ENCODE measurements around the gene RBM11. TPM values are rescaled to one million over a fixed set of nuclear protein-coding genes. Genes with fewer than 3 reads are reported as not detected.

RBM11 gene
- total RNA-seq, 1 donor from 2014 or later, result 4.9 TPM

GRCh38 chr21:14241297-14241696 is 25.3 kb downstream of the RBM11 start:
- no peak for DNase-seq (ENCODE audit: low spot score, unreplicated experiment)
- H3K4me3 Mint-ChIP-seq (ENCODE audit: low read depth), result no peak overlapping the region
- no peaks in the 10 kb centered on the region for H3K9me3 Mint-ChIP-seq (ENCODE audit: low read depth)
- TF ChIP-seq CTCF (IDR thresholded peaks at IDR 0.05; ENCODE audit: unreplicated experiment), result no peak
- no peaks in the 10 kb centered on the region for H3K36me3 Mint-ChIP-seq (ENCODE audit: insufficient read depth)
- H3K27me3 Mint-ChIP-seq, result no peaks in the 10 kb centered on the region
- peaks cover 3% of the 10 kb centered on the region for H3K4me1 Mint-ChIP-seq (ENCODE audit: low read depth)
- H3K27ac Mint-ChIP-seq, result no peak overlapping the region

GRCh38 chr21:14243461-14243860 is 27.5 kb downstream of the RBM11 start:
- no peak overlapping the region for H3K4me3 Mint-ChIP-seq (ENCODE audit: low read depth)
- no peak for DNase-seq (ENCODE audit: low spot score, unreplicated experiment)
- H3K27ac Mint-ChIP-seq, result no peak overlapping the region
- no peak for TF ChIP-seq CTCF (IDR thresholded peaks at IDR 0.05; ENCODE audit: unreplicated experiment)
- H3K36me3 Mint-ChIP-seq (ENCODE audit: insufficient read depth), result no peaks in the 10 kb centered on the region
- H3K9me3 Mint-ChIP-seq (ENCODE audit: low read depth), result peaks cover under 1% of the 10 kb centered on the region
- no peaks in the 10 kb centered on the region for H3K27me3 Mint-ChIP-seq
- H3K4me1 Mint-ChIP-seq (ENCODE audit: low read depth), result peaks cover 3% of the 10 kb centered on the region

- DNase-seq (ENCODE audit: low spot score, unreplicated experiment), result no peak
- H3K27me3 Mint-ChIP-seq, result no peaks in the 10 kb centered on the region
- no peaks in the 10 kb centered on the region for H3K36me3 Mint-ChIP-seq (ENCODE audit: insufficient read depth)
- H3K4me1 Mint-ChIP-seq (ENCODE audit: low read depth), result peaks cover 3% of the 10 kb centered on the region
- H3K9me3 Mint-ChIP-seq (ENCODE audit: low read depth), result peaks cover 4% of the 10 kb centered on the region
- H3K27ac Mint-ChIP-seq, result no peak overlapping the region
- H3K4me3 Mint-ChIP-seq (ENCODE audit: low read depth), result no peak overlapping the region
- no peak for TF ChIP-seq CTCF (IDR thresholded peaks at IDR 0.05; ENCODE audit: unreplicated experiment)
Measured at GRCh38 chr21:14243874-14244273, 27.9 kb downstream of the RBM11 start.

GRCh38 chr21:14244911-14245310 is 29.0 kb downstream of the RBM11 start:
- no peak overlapping the region for H3K27ac Mint-ChIP-seq

GRCh38 chr21:14245711-14246110 is 29.8 kb downstream of the RBM11 start:
- Mint-ChIP-seq H3K4me3 (ENCODE audit: low read depth) (no peak overlapping the region), H3K4me1 (ENCODE audit: low read depth) (peaks cover 3% of the 10 kb centered on the region), H3K9me3 (ENCODE audit: low read depth) (peaks cover 10% of the 10 kb centered on the region), H3K27ac (no peak overlapping the region), H3K36me3 (ENCODE audit: insufficient read depth) (no peaks in the 10 kb centered on the region), H3K27me3 (no peaks in the 10 kb centered on the region)
- TF ChIP-seq CTCF (IDR thresholded peaks at IDR 0.05; ENCODE audit: unreplicated experiment), result no peak
- DNase-seq (ENCODE audit: low spot score, unreplicated experiment), result no peak

More at GRCh38 chr21:14244911-14245310, 29.0 kb downstream of the RBM11 start:
- DNase-seq (ENCODE audit: low spot score, unreplicated experiment), result no peak
- H3K4me3 Mint-ChIP-seq (ENCODE audit: low read depth), result no peak overlapping the region
- H3K36me3 Mint-ChIP-seq (ENCODE audit: insufficient read depth), result no peaks in the 10 kb centered on the region
- no peak for TF ChIP-seq CTCF (IDR thresholded peaks at IDR 0.05; ENCODE audit: unreplicated experiment)
- H3K4me1 Mint-ChIP-seq (ENCODE audit: low read depth), result peaks cover 3% of the 10 kb centered on the region
- peaks cover 7% of the 10 kb centered on the region for H3K9me3 Mint-ChIP-seq (ENCODE audit: low read depth)
- no peaks in the 10 kb centered on the region for H3K27me3 Mint-ChIP-seq

Measured in progenitor cell of endocrine pancreas (in vitro differentiated cells).